Neural progenitor cell (in vitro differentiated cells): ENCODE measurements around the gene PDGFD. TPM values are rescaled to one million over a fixed set of nuclear protein-coding genes. Genes with fewer than 3 reads are reported as not detected.

Experiments used
- DNase-seq: peaks from one replicate; pipeline ENCODE4 v3.0.0-alpha.2; 2016; ENCODE audit warnings: low spot score
- H2AFZ ChIP-seq: fragments of 200-600 bp; sonication (generic); replicated peaks from 2 replicates; pipeline ENCODE4 v1.6.1; 2016; ENCODE audit warnings: antibody characterized with exemption
- H3F3A ChIP-seq: fragments of 200-600 bp; sonication (generic); 2 replicates; pipeline ENCODE4 v1.6.1; 2016; ENCODE audit warnings: antibody characterized with exemption, low read depth
- H3K27ac ChIP-seq: fragments of 200-600 bp; sonication (generic); 2 replicates; pipeline ENCODE4 v1.5.1; 2016; ENCODE audit warnings: mild to moderate bottlenecking
- H3K27me3 ChIP-seq: fragments of 200-600 bp; sonication (generic); 2 replicates; pipeline ENCODE4 v1.6.1; 2016; ENCODE audit warnings: mild to moderate bottlenecking, moderate library complexity
- H3K36me3 ChIP-seq: fragments of 200-600 bp; sonication (generic); 2 replicates; pipeline ENCODE4 v1.5.1; 2016
- H3K4me1 ChIP-seq: fragments of 200-600 bp; sonication (generic); 2 replicates; pipeline ENCODE4 v1.6.1; 2016; ENCODE audit warnings: mixed run types
- H3K4me2 ChIP-seq: fragments of 200-600 bp; sonication (generic); 2 replicates; pipeline ENCODE4 v1.6.1; 2016
- H3K4me3 ChIP-seq: fragments of 200-600 bp; sonication (generic); 2 replicates; pipeline ENCODE4 v1.5.1; 2016
- H3K79me2 ChIP-seq: fragments of 200-600 bp; sonication (generic); 2 replicates; pipeline ENCODE4 v1.6.1; 2016; ENCODE audit warnings: low read depth
- H3K9ac ChIP-seq: fragments of 200-600 bp; sonication (generic); 2 replicates; pipeline ENCODE4 v1.6.1; 2016
- H3K9me3 ChIP-seq: fragments of 200-600 bp; sonication (generic); 2 replicates; pipeline ENCODE4 v1.5.1; 2016; ENCODE audit warnings: low read depth
- H4K20me1 ChIP-seq: fragments of 200-600 bp; sonication (generic); 2 replicates; pipeline ENCODE4 v1.6.1; 2016; ENCODE audit warnings: low read depth
- H3K27ac Mint-ChIP-seq: 3 replicates; pipeline ENCODE4 v1.8.0; 2021; ENCODE audit warnings: mixed read lengths
- H3K27me3 Mint-ChIP-seq: 2 replicates; pipeline ENCODE4 v1.8.0; 2022; ENCODE audit warnings: low read depth, mild to moderate bottlenecking, inconsistent platforms, moderate library complexity, mixed read lengths; ENCODE audit not compliant: insufficient read depth
- H3K36me3 Mint-ChIP-seq: 3 replicates; pipeline ENCODE4 v1.8.0; 2021; ENCODE audit warnings: mixed read lengths
- H3K4me1 Mint-ChIP-seq: 3 replicates; pipeline ENCODE4 v1.8.0; 2021; ENCODE audit warnings: mixed read lengths
- H3K4me3 Mint-ChIP-seq: 3 replicates; pipeline ENCODE4 v1.8.0; 2021; ENCODE audit warnings: mild to moderate bottlenecking, moderate library complexity, mixed read lengths
- H3K9me3 Mint-ChIP-seq: 3 replicates; pipeline ENCODE4 v1.8.0; 2020; ENCODE audit warnings: mixed read lengths
- CTCF ChIP-seq: fragments of 200-600 bp; sonication (generic); IDR thresholded peaks from 2 replicates; pipeline ENCODE4 v1.5.1; 2017; ENCODE audit warnings: antibody characterized with exemption, mild to moderate bottlenecking
- EZH2 ChIP-seq: fragments of 200-600 bp; sonication (generic); IDR thresholded peaks from 2 replicates; pipeline ENCODE4 v1.6.1; 2017; ENCODE audit warnings: antibody characterized with exemption, mild to moderate bottlenecking, moderate library complexity
- EZH2phosphoT487 ChIP-seq: fragments of 200-600 bp; sonication (generic); IDR thresholded peaks from 2 replicates; pipeline ENCODE4 v1.6.1; 2017; ENCODE audit warnings: antibody characterized with exemption
- total RNA-seq: library from RNA; depleted of rRNA; stranded (reverse); fragments of >200 nt; gene quantifications from 2 replicates; pipeline ENCODE4 v1.2.3, GENCODE V29; 2015; ENCODE audit warnings: low replicate concordance

PDGFD gene
- total RNA-seq, 1 donor from 2014 or later = 3.7 TPM

GRCh38 chr11:103987629-103988594 is 176.0 kb downstream of the PDGFD start:
- peaks cover 5% of the 10 kb centered on the region for H3F3A ChIP-seq
- H3K79me2 ChIP-seq = no peaks in the 10 kb centered on the region
- H2AFZ ChIP-seq = no peak overlapping the region
- H3K4me2 ChIP-seq = peak overlapping the region; percentile 42
- Mint-ChIP-seq H3K36me3 (peaks cover 1% of the 10 kb centered on the region), H3K27ac (no peak overlapping the region), H3K9me3 (peaks cover 4% of the 10 kb centered on the region), H3K27me3 (peaks cover 10% of the 10 kb centered on the region), H3K4me1 (peaks cover 8% of the 10 kb centered on the region), H3K4me3 (no peak overlapping the region)
- H3K36me3 ChIP-seq = no peaks in the 10 kb centered on the region
- no peaks in the 10 kb centered on the region for H3K9me3 ChIP-seq
- no peaks in the 10 kb centered on the region for H4K20me1 ChIP-seq
- no peak overlapping the region for H3K4me3 ChIP-seq
- TF ChIP-seq EZH2 = no peak
- no peak for TF ChIP-seq EZH2phosphoT487
- TF ChIP-seq CTCF = no peak
- H3K27me3 ChIP-seq = no peaks in the 10 kb centered on the region
- no peak overlapping the region for H3K27ac ChIP-seq
- peak; percentile 54 for DNase-seq
- peaks cover 11% of the 10 kb centered on the region for H3K4me1 ChIP-seq
- no peak overlapping the region for H3K9ac ChIP-seq

DNA sequence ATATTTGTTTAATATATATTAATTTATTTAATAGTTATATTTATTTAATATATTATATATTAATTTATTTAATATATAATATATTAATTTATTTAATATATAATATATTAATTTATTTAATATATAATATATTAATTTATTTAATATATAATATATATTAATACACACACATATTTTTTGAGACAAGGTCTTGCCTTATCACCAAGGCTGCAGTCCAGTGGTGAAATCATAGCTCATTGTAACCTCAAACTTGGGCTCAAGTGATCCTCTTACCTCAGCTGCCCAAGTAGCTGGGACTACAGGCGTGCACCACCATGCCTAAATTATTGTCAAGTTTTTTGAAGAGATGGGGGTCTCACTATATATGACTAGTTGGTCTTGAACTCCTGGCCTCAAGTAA is 178.9 kb downstream of the PDGFD start:
- Mint-ChIP-seq H3K9me3 (peaks cover 4% of the 10 kb centered on the region), H3K27me3 (peaks cover 5% of the 10 kb centered on the region), H3K27ac (no peak overlapping the region), H3K36me3 (no peaks in the 10 kb centered on the region), H3K4me1 (peaks cover 8% of the 10 kb centered on the region), H3K4me3 (no peak overlapping the region)
- Histone ChIP-seq H3K36me3 (no peaks in the 10 kb centered on the region), H3K79me2 (no peaks in the 10 kb centered on the region), H3K4me1 (peaks cover 11% of the 10 kb centered on the region), H3K27me3 (no peaks in the 10 kb centered on the region), H3F3A (peaks cover 5% of the 10 kb centered on the region), H4K20me1 (no peaks in the 10 kb centered on the region), H3K9ac (no peak overlapping the region), H3K4me3 (no peak overlapping the region), H2AFZ (no peak overlapping the region), H3K9me3 (no peaks in the 10 kb centered on the region), H3K4me2 (no peak overlapping the region), H3K27ac (no peak overlapping the region)
- TF ChIP-seq EZH2phosphoT487 = no peak
- no peak for TF ChIP-seq CTCF
- TF ChIP-seq EZH2 = no peak
- no peak for DNase-seq

- Mint-ChIP-seq H3K9me3 (peaks cover 4% of the 10 kb centered on the region), H3K4me1 (no peaks in the 10 kb centered on the region), H3K27ac (no peak overlapping the region), H3K36me3 (no peaks in the 10 kb centered on the region), H3K27me3 (peaks cover 3% of the 10 kb centered on the region), H3K4me3 (no peak overlapping the region)
- H3K4me1 ChIP-seq = no peaks in the 10 kb centered on the region
- no peaks in the 10 kb centered on the region for H4K20me1 ChIP-seq
- TF ChIP-seq EZH2phosphoT487 (no peak), EZH2 (no peak), CTCF (no peak)
- H2AFZ ChIP-seq = no peak overlapping the region
- H3K27me3 ChIP-seq = no peaks in the 10 kb centered on the region
- no peak overlapping the region for H3K4me3 ChIP-seq
- H3K79me2 ChIP-seq = no peaks in the 10 kb centered on the region
- no peaks in the 10 kb centered on the region for H3F3A ChIP-seq
- no peak for DNase-seq
- no peaks in the 10 kb centered on the region for H3K36me3 ChIP-seq
- no peaks in the 10 kb centered on the region for H3K9me3 ChIP-seq
- H3K9ac ChIP-seq = no peak overlapping the region
- H3K27ac ChIP-seq = no peak overlapping the region
- no peak overlapping the region for H3K4me2 ChIP-seq
Observed at GRCh38 chr11:103980108-103980507, 183.8 kb downstream of the PDGFD start.
